NCI-H1417 treated with DMSO at 0.1 percent for 48 hours (cell line): Measurements from ENCODE around the gene SUCO.
"Not testable (repeated sequence)": the region's sequence is repeated elsewhere in the genome, so short reads cannot be mapped to it uniquely, and the experiment has no call there.

Experiments
- DNase-seq: peaks from one replicate; lab custom pipeline; 2025; lab: John Stamatoyannopoulos, UW

SUCO gene, protein sequence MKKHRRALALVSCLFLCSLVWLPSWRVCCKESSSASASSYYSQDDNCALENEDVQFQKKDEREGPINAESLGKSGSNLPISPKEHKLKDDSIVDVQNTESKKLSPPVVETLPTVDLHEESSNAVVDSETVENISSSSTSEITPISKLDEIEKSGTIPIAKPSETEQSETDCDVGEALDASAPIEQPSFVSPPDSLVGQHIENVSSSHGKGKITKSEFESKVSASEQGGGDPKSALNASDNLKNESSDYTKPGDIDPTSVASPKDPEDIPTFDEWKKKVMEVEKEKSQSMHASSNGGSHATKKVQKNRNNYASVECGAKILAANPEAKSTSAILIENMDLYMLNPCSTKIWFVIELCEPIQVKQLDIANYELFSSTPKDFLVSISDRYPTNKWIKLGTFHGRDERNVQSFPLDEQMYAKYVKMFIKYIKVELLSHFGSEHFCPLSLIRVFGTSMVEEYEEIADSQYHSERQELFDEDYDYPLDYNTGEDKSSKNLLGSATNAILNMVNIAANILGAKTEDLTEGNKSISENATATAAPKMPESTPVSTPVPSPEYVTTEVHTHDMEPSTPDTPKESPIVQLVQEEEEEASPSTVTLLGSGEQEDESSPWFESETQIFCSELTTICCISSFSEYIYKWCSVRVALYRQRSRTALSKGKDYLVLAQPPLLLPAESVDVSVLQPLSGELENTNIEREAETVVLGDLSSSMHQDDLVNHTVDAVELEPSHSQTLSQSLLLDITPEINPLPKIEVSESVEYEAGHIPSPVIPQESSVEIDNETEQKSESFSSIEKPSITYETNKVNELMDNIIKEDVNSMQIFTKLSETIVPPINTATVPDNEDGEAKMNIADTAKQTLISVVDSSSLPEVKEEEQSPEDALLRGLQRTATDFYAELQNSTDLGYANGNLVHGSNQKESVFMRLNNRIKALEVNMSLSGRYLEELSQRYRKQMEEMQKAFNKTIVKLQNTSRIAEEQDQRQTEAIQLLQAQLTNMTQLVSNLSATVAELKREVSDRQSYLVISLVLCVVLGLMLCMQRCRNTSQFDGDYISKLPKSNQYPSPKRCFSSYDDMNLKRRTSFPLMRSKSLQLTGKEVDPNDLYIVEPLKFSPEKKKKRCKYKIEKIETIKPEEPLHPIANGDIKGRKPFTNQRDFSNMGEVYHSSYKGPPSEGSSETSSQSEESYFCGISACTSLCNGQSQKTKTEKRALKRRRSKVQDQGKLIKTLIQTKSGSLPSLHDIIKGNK (N-terminal part only)

GRCh38 chr1:172532700-172533512, at the start of gene SUCO:
Gene SUCO (plus strand): TSS chr1:172533150. CDS start chr1:172533436, 286 bp downstream.
- peak; percentile 97 for DNase-seq

DNA sequence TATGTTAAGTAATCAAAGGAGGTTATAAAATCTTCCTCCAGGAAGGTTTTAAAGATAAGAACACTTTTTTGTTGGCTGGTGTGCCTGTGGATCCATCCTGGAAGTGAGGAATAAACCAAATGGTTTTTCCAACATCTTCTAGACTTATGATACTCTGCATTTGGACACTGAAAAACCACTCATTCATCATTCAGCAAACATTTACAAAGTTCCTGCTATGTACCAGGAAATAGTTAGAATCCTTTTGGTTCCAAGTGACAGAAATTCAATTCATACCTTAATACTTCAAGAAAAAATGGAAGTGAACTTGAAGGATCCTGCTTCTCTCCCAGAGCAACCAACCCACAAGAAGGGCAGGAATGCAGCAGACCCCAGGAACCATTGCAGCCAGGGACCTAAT, 49.5 kb upstream of the SUCO start:
- DNase-seq: no peak

DNA sequence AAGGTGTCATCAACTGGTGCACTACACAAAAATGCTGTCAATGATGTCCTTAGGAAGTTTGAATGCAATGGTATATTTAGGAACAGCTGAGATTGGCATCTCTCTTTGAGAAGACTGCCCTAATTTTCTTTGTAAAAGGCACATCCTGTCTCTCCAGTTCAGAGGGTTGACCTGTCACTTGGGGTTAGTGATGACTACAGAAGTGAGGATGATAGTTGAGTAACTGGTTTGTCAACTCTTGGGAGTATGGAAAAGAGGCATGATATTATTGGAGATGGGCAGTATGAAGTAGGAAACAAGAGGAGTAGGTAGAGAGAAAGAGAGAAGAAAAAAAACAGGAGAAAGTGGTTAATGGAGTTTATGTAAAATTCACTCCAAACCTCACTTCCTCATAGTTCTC, 48.7 kb upstream of the SUCO start:
- DNase-seq: no peak

DNA sequence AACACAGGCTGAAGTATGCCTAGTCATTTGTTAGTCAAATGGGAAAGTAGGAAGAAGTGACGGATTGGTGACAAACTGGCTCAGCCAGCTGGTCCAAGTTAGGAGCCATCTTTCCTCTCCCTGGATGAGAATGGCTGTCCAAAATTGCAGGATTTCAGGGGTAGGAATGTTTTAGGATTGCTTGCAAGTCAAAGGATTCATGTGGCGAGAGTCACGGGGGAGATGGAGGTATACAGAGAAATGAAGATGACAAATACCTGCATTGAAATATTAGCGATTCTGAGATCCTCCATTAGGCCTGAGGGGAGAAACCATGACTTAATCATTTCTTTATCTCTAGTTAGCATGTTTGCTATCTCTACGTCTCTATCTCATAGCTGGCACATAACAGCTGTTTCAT, 47.3 kb upstream of the SUCO start:
- no peak for DNase-seq

DNA sequence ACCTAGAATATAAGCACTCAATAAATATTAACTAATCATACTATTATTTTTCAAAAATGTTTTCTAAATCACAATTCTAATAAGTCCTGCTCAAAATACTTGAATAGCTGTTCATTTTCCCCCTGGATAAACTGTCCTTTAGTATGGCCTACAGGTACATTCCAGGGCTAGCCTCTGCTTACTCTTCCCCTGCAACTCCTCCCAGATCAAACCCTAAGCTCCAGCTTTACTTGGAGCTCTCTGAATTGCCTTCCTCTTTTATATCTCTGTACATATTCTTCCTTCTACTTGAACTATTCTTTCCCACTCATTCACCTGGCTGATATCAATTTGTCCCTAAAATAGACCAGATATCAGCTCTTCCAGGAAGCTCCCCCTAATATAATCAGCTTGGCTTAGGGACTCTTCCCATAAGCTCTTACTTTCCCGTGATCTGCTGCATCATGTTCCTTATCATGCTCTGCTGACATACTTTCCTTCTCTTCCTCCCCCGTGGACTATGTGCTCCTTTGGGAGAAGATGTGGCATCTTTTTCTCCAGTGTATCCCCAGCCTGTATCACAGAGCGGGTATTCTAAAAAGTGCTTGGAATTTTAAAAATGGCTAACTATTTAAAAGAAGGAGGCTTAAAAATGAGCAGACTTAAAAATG, 46.0 kb upstream of the SUCO start:
- DNase-seq: no peak

- no peak for DNase-seq
These were observed 45.4 kb upstream of the SUCO start for GRCh38 chr1:172487550-172487949.

DNA sequence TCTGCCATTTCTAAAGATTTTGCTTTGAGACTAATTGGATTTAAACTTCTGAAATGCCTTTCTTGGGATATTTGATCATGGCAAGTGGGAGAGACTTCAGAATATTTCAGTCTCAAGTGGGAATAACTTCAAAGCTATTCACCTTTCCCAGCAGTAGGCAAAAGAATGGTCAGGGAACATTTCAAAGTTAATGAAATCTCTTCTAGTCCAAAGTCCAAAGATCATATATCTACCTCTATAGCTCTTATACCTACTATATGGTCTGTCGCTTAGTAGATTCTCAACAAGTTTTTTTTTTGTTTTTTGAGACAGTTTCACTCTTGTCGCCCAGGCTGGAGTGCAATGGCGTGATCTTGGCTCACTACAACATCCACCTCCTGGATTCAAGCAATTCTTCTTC, 44.6 kb upstream of the SUCO start:
- DNase-seq: no peak

DNA sequence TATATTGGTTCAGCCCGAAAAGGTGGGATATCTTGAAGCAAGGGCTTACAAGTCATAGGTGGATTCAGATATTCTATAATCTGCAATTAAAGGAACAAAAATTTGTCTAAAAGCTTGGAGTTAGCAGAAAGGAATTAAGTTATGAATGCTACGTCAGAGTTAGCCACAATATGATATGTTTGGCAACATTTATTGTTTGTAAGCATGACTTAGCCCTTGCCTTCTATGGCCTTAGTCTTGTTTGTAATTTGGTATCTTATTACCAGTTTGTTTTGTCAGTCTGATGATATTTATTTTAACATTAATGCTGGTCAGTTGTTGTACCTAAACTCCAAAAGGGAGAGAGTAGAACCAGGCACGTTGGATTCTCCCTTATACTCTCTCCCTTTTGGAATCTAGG, 43.1 kb upstream of the SUCO start:
- DNase-seq: no peak

GRCh38 chr1:172492421-172492820, 40.5 kb upstream of the SUCO start:
- no peak for DNase-seq

DNA sequence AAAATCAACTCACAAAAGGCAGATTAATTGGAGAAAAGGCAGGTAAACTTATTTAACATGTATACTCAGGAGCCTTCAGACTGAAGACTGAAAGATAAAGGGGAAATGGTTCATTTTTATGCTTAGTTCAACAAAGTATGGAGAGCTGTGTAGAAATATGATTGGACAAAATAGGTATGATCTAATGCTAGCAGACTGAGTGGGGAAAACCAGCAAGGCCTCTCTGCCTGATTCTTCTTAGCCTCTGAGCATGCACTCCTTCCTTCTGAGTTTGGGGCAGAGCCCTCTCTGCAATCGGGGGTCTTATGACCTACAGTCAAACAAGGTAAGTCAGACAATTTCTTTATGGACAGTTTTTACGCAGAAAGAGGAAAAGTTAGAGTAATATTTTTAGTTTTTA, 38.8 kb upstream of the SUCO start:
- no peak for DNase-seq

DNA sequence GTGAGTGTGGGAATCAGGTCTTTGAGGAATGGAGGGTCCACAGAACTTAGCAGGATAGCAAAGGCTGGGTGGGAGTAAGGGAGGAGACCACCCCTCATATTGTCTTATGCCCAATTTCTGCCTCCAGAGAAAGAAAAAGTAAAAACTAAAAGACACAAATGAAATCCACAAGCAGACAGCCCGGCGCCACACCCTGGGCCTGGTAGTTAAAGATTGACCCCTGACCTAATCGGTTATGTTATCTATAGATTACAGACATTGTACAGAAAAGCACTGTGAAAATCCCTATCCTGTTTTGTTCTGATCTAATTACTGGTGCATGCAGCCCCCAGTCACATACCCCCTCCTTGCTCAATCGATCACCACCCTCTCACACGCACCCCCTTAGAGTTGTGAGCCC, 36.8 kb upstream of the SUCO start:
- DNase-seq: not testable (repeated sequence)

DNA sequence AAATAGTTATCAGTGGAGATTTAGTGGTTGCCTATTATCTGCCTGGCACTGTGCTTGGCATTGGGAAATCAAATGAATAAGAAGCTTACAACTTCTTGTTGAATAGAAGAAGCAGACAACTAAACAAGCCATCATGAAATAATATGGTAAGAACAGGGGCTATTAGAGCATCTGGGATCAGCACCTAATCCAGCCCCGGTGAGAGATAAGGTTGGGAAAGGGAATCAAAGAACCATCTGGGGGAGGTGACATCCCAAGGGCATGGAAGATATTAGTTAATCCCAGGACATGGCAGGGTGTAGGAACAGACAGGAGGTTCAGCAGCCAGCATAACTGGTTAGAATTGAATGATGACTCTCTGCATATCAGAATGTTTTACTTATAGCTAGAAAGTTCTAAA, 36.3 kb upstream of the SUCO start:
- no peak for DNase-seq

GRCh38 chr1:172497230-172497629, 35.7 kb upstream of the SUCO start:
- no peak for DNase-seq

DNA sequence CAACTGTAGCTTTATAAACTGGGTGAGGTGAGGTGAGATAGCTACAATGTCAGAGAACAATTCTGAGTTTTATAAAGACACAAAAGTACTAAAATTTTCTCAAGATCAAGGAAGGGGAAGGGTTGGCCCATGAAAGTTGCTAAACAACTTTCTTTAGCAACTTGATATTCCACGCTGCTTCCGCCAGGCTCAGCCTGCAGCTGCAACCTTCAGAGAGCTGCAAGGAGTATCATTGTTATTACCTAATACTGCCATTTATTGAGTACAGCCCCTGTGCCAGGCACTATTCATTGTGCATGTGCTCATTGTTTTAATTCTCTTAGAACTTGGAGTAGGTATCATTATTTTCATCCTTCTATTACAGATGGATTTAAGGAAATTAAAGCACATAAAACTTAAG, 34.1 kb upstream of the SUCO start:
- no peak for DNase-seq

DNA sequence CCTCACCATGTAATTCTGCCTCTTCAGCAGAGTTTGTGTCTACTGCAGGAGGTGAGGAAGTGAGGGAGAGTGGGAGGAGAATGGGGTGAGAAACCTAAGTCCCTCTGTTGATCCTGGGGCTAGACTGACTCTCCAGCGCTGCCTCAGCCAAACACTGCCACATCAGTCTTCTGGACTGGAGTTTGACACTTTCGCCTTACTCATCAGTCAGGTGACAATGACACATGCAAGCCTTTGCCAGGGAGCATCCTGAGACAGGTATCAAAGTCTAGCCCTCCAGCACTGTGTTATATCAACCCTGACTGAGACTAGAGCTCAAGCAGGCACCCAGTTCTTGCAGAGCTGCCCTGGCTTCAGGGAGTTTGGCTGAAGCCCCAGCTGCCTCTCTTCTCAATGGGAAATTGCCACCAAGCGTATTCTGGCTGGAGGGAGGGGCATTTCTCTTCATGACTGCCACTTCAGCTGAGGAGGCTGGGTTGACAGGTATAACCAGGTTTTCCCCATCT, 33.3 kb upstream of the SUCO start:
- no peak for DNase-seq

DNA sequence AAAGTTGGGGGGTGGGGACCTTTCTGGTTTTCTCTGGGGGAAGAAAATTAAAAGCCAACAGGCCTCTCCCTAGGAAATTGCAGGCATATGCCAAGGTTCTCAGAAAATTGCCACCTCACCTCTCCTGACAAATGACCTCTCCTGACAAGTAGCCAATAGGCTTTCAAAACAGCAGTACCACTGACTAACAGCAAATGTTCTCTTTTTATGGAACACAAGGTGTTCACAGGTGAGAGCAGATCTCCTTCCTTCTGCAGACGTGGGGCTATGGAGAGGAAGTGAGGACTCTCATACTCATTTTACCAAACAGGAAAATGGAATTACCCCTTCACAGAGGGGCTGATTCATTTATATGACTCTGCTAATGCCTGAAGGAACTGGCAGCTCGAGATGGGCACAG, 32.7 kb upstream of the SUCO start:
- no peak for DNase-seq

GRCh38 chr1:172507741-172508140, 25.2 kb upstream of the SUCO start:
- no peak for DNase-seq

DNA sequence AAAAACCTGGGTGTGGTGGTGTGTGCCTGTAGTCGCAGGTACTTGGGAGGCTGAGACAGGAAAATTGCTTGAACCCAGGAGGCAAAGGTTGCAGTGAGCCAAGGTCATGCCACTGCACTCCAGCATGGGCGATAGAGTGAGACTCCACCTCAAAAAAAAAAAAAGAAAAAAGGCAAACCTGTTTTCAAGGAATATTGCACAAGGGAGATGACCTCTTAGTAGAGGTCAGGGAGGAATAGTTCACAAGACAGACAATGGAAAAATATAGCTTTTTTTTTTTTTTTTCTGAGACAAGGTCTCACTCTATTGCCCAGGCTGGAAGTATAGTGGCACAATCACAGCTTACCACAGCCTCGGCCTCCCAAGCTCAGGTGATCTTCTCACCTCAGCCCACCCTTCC, 22.5 kb upstream of the SUCO start:
- no peak for DNase-seq

DNA sequence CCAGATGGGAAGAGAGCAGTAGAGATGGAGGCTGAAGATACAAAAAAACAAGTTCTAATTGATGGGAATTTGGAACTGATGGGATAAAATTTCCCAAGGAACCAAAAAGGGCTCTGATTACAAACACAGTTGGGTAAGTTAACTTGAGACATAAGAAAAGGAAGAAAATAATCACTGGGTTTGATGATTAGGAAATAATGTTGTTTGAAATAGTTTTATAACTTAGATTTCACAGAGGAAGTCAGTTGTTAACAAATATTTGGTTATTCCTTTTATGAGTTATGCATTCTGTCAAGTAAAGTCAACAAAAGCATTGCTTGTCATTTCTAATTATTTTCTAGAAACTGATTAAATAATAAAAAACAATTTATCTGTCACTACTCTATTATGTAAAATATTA, 20.4 kb upstream of the SUCO start:
- DNase-seq: no peak

DNA sequence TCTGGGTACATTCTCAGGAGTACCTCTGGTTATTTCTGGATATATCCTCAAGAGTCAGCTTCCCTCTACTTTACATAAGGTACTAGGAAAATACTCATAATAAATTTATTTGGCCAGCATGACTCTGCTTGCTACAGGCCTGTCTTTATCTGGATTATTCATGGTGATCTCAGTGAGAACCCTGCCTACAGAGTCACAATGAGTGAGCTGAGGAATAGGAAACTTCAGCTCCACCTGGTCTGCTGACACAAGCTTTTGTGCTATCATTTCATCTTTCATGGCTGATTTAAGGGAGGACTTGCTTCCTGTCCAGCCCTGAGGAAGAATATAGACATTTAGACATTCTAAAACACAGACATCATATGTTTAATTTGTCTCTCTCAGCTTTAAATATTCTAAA, 19.5 kb upstream of the SUCO start:
- DNase-seq: no peak

GRCh38 chr1:172514108-172514507, 18.8 kb upstream of the SUCO start:
- no peak for DNase-seq
